Measurements from ENCODE around the gene LTA. TPM values are rescaled to one million over a fixed set of nuclear protein-coding genes. Genes with fewer than 3 reads are reported as not detected.

Gene LTA
- polyA plus RNA-seq, 3 donors: 0.26 to 0.28 TPM; not detected in 1

DNA sequence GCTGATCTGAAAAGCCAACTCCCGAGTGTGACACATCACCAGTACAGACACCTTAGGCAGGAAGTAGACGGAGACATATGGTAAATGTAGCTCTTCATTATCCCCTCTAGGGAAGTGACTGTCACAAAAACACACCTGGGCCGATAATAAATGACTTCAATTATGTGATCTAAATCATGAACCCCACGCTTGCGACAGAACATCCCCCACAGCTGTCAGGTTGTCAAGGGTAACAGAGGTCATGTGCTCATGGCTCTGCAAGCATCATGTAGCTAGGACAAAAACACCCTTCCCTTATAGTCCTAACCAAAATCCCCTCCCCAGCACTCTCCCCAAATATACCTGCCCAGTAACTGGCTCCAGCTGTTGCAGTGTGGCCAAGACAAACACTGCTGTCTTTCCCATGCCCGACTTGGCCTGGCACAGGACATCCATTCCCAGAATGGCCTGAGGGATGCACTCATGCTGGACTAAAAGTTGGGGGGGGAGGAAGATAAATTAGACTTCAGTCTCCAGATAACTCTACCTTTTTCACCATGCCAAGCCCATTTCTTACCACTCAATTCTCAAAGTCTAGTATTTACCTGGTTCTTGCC is 33.2 kb upstream of the LTA start:
- Histone ChIP-seq H3K9ac (ENCODE audit: insufficient read depth, low read length, poor library complexity, severe bottlenecking) (peak overlapping the region; percentile 90), H2AFZ (ENCODE audit: insufficient read depth, low read depth, low read length, poor library complexity, severe bottlenecking) (no peak overlapping the region), H3K4me2 (replicated peaks; ENCODE audit: extremely low read depth, low read length, poor library complexity, severe bottlenecking) (peak overlapping the region; percentile 97), H4K20me1 (ENCODE audit: insufficient read depth, low read length) (peaks cover 72% of the 10 kb centered on the region), H3K27me3 (ENCODE audit: control insufficient read depth in 2 of 2, insufficient read depth in 2 of 2, low read length in 2 of 2) (no peaks in the 10 kb centered on the region), H3K36me3 (replicated peaks in 1 of 2; ENCODE audit: control insufficient read depth in 1 of 2, insufficient read depth in 2 of 2, low read length in 2 of 2) (peaks cover 63 to 65% of the 10 kb centered on the region in 2 donors), H3K27ac (ENCODE audit: low read depth in 1 of 2, low read length in 2 of 2) (peak overlapping the region in 1 of 2 donors; percentile 97), H3K4me3 (replicated peaks in 1 of 3; ENCODE audit: low read depth in 2 of 3, low read length in 3 of 3) (peak overlapping the region in 1 of 3 experiments; percentile 95), H3K4me1 (ENCODE audit: control insufficient read depth in 1 of 2, insufficient read depth in 2 of 2, low read length in 2 of 2) (peaks cover 32 to 38% of the 10 kb centered on the region in 2 donors), H3K9me3 (replicated peaks in 1 of 2; ENCODE audit: control insufficient read depth in 1 of 2, insufficient read depth in 1 of 2, low read length in 2 of 2) (no peaks in the 10 kb centered on the region), H3K79me2 (ENCODE audit: insufficient read depth, low read length) (peaks cover 95% of the 10 kb centered on the region)
- 81% methylated on average over 4 of the region's 6 CpGs for WGBS (ENCODE audit: insufficient coverage)
- H3K27ac Mint-ChIP-seq: peak overlapping the region in 5 of 7 donors; percentile 29 to 66 (median 41)
- H3K9me3 Mint-ChIP-seq: peaks cover 0 to 2% (median 0%) of the 10 kb centered on the region in 7 donors
- no peak for DNase-seq
- TF ChIP-seq, protein P1, sequence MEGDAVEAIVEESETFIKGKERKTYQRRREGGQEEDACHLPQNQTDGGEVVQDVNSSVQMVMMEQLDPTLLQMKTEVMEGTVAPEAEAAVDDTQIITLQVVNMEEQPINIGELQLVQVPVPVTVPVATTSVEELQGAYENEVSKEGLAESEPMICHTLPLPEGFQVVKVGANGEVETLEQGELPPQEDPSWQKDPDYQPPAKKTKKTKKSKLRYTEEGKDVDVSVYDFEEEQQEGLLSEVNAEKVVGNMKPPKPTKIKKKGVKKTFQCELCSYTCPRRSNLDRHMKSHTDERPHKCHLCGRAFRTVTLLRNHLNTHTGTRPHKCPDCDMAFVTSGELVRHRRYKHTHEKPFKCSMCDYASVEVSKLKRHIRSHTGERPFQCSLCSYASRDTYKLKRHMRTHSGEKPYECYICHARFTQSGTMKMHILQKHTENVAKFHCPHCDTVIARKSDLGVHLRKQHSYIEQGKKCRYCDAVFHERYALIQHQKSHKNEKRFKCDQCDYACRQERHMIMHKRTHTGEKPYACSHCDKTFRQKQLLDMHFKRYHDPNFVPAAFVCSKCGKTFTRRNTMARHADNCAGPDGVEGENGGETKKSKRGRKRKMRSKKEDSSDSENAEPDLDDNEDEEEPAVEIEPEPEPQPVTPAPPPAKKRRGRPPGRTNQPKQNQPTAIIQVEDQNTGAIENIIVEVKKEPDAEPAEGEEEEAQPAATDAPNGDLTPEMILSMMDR (IDR thresholded peaks at IDR 0.05): no peak
- no peaks in the 10 kb centered on the region for H3K27me3 Mint-ChIP-seq (ENCODE audit: low read depth in 3 of 3)
- H3K4me1 Mint-ChIP-seq: peaks cover 36% of the 10 kb centered on the region
- H3K36me3 Mint-ChIP-seq: peaks cover 60 to 66% of the 10 kb centered on the region in 2 donors
- H3K4me3 Mint-ChIP-seq: peak overlapping the region in 1 of 2 donors; percentile 23
- intact Hi-C loops (cut with micrococcal nuclease): no loop called here

DNA sequence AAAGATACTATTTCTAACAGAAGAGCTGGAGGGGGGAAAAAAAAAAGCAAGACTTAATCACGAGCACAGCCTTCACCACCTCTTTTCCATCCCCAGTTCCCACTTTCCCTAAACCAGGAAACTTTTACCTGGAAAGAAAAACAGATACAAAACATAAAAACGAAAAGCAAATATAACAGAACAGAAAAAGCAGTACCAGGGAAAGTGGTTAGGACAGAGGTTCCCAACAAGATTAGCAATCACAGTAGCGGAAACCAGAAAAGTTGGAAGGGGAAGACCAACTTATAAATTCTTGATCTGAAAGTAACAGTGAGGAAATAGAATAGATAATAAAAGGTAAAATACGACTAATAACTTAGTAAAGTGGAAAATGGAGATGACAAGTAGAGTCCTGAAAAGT is 31.4 kb upstream of the LTA start:
- TF ChIP-seq, protein P1 (IDR thresholded peaks at IDR 0.05): no peak
- intact Hi-C loops (cut with micrococcal nuclease): loop anchor here (5.0 to 10.0 kb wide), 7 partner anchors 43 to 414 kb away; partner anchors contain the start of genes MICB (in 2 of the 2), CLIC1 (in 1 of the 2), CSNK2B (in 1 of the 2) and LY6G5B (in 1 of the 2)
- no CpG with 5 or more reads among the region's 4 CpGs for WGBS (ENCODE audit: insufficient coverage)
- Histone ChIP-seq H3K4me1 (ENCODE audit: control insufficient read depth in 1 of 2, insufficient read depth in 2 of 2, low read length in 2 of 2) (peaks cover 32 to 38% of the 10 kb centered on the region in 2 donors), H3K79me2 (ENCODE audit: insufficient read depth, low read length) (peaks cover 78% of the 10 kb centered on the region), H2AFZ (ENCODE audit: insufficient read depth, low read depth, low read length, poor library complexity, severe bottlenecking) (no peak overlapping the region), H3K9me3 (replicated peaks in 1 of 2; ENCODE audit: control insufficient read depth in 1 of 2, insufficient read depth in 1 of 2, low read length in 2 of 2) (no peaks in the 10 kb centered on the region), H4K20me1 (ENCODE audit: insufficient read depth, low read length) (peaks cover 54% of the 10 kb centered on the region), H3K4me2 (replicated peaks; ENCODE audit: extremely low read depth, low read length, poor library complexity, severe bottlenecking) (peak overlapping the region; percentile 97), H3K36me3 (replicated peaks in 1 of 2; ENCODE audit: control insufficient read depth in 1 of 2, insufficient read depth in 2 of 2, low read length in 2 of 2) (peaks cover 45 to 48% of the 10 kb centered on the region in 2 donors), H3K4me3 (replicated peaks in 1 of 3; ENCODE audit: low read depth in 2 of 3, low read length in 3 of 3) (peak overlapping the region; percentile 63 to 95 (median 85)), H3K27me3 (ENCODE audit: control insufficient read depth in 2 of 2, insufficient read depth in 2 of 2, low read length in 2 of 2) (no peaks in the 10 kb centered on the region), H3K27ac (ENCODE audit: low read depth in 1 of 2, low read length in 2 of 2) (peak overlapping the region in 1 of 2 donors; percentile 97), H3K9ac (ENCODE audit: insufficient read depth, low read length, poor library complexity, severe bottlenecking) (peak overlapping the region; percentile 90)
- Mint-ChIP-seq H3K4me1 (peaks cover 36% of the 10 kb centered on the region), H3K4me3 (peak overlapping the region; percentile 95 to 96), H3K9me3 (peaks cover 0 to 2% (median 0%) of the 10 kb centered on the region in 7 donors), H3K36me3 (peaks cover 43 to 48% of the 10 kb centered on the region in 2 donors), H3K27me3 (ENCODE audit: low read depth in 3 of 3) (no peaks in the 10 kb centered on the region), H3K27ac (peak overlapping the region in 6 of 7 donors; percentile 91 to 100 (median 98))
- DNase-seq: no peak
